ENCODE data around the gene BCL7B.

The BCL7B gene

GRCh38 chr7:73557397-73558257, at the start of gene BCL7B:
TSS of gene BCL7B (minus strand) at chr7:73557690. CDS start at chr7:73557578, 112 bp downstream.
- Mint-ChIP-seq H3K27ac (peak within 1 kb of the TSS; percentile 96), H3K4me3 (peak within 1 kb of the TSS; percentile 93), H3K36me3 (peaks cover 1% of the 10 kb centered on the region), H3K27me3 (peaks cover 2% of the 10 kb centered on the region), H3K9me3 (no peaks in the 10 kb centered on the region), H3K4me1 (peaks cover 21% of the 10 kb centered on the region)
- DNase-seq (ENCODE audit: low spot score in 2 of 2) (peak; percentile 84), ATAC-seq (ENCODE audit: low read depth) (peak; percentile 58)

- Mint-ChIP-seq H3K4me3 (no peak overlapping the region), H3K9me3 (no peaks in the 10 kb centered on the region), H3K27me3 (peaks cover 18% of the 10 kb centered on the region), H3K4me1 (peaks cover 7% of the 10 kb centered on the region), H3K36me3 (no peaks in the 10 kb centered on the region), H3K27ac (no peak overlapping the region)
- no peak for ATAC-seq (ENCODE audit: low read depth)
- no peak for DNase-seq (ENCODE audit: low spot score in 2 of 2)
These were observed 48.2 kb upstream of the BCL7B start for GRCh38 chr7:73605601-73606220.

- Mint-ChIP-seq H3K9me3 (no peaks in the 10 kb centered on the region), H3K27me3 (peaks cover 23% of the 10 kb centered on the region), H3K4me3 (no peak overlapping the region), H3K36me3 (no peaks in the 10 kb centered on the region), H3K27ac (no peak overlapping the region), H3K4me1 (peaks cover 7% of the 10 kb centered on the region)
- no peak for DNase-seq (ENCODE audit: low spot score in 2 of 2)
- no peak for ATAC-seq (ENCODE audit: low read depth)
These were observed 45.5 kb upstream of the BCL7B start for GRCh38 chr7:73602721-73603651.

- no peak for ATAC-seq (ENCODE audit: low read depth)
- peaks cover 4% of the 10 kb centered on the region for H3K4me1 Mint-ChIP-seq
- no peak overlapping the region for H3K4me3 Mint-ChIP-seq
- H3K27me3 Mint-ChIP-seq, result peaks cover 22% of the 10 kb centered on the region
- no peak overlapping the region for H3K27ac Mint-ChIP-seq
- H3K36me3 Mint-ChIP-seq, result no peaks in the 10 kb centered on the region
- H3K9me3 Mint-ChIP-seq, result no peaks in the 10 kb centered on the region
- DNase-seq (ENCODE audit: low spot score in 2 of 2), result no peak
These were observed 42.4 kb upstream of the BCL7B start for GRCh38 chr7:73599916-73600315.

- no peaks in the 10 kb centered on the region for H3K36me3 Mint-ChIP-seq
- H3K4me1 Mint-ChIP-seq, result peaks cover 4% of the 10 kb centered on the region
- no peak overlapping the region for H3K27ac Mint-ChIP-seq
- DNase-seq (ENCODE audit: low spot score in 2 of 2), result no peak
- H3K4me3 Mint-ChIP-seq, result no peak overlapping the region
- peaks cover 22% of the 10 kb centered on the region for H3K27me3 Mint-ChIP-seq
- no peak for ATAC-seq (ENCODE audit: low read depth)
- H3K9me3 Mint-ChIP-seq, result no peaks in the 10 kb centered on the region
These were observed 41.8 kb upstream of the BCL7B start for GRCh38 chr7:73599151-73599882.

GRCh38 chr7:73597978-73598782, 40.7 kb upstream of the BCL7B start:
- Mint-ChIP-seq H3K4me1 (peaks cover 4% of the 10 kb centered on the region), H3K4me3 (no peak overlapping the region), H3K27ac (no peak overlapping the region), H3K27me3 (peaks cover 20% of the 10 kb centered on the region), H3K9me3 (no peaks in the 10 kb centered on the region), H3K36me3 (no peaks in the 10 kb centered on the region)
- no peak for ATAC-seq (ENCODE audit: low read depth)
- DNase-seq (ENCODE audit: low spot score in 2 of 2), result no peak

- Mint-ChIP-seq H3K27me3 (peaks cover 22% of the 10 kb centered on the region), H3K9me3 (no peaks in the 10 kb centered on the region), H3K4me3 (no peak overlapping the region), H3K36me3 (peaks cover 2% of the 10 kb centered on the region), H3K4me1 (no peaks in the 10 kb centered on the region), H3K27ac (no peak overlapping the region)
- ATAC-seq (ENCODE audit: low read depth), result no peak
- DNase-seq (ENCODE audit: low spot score in 2 of 2), result no peak
These were observed 38.9 kb upstream of the BCL7B start for GRCh38 chr7:73596191-73597065.

- peaks cover 2% of the 10 kb centered on the region for H3K36me3 Mint-ChIP-seq
- H3K27me3 Mint-ChIP-seq, result peaks cover 23% of the 10 kb centered on the region
- DNase-seq (ENCODE audit: low spot score in 2 of 2) (no peak), ATAC-seq (ENCODE audit: low read depth) (no peak)
- no peak overlapping the region for H3K4me3 Mint-ChIP-seq
- no peaks in the 10 kb centered on the region for H3K9me3 Mint-ChIP-seq
- no peak overlapping the region for H3K27ac Mint-ChIP-seq
- no peaks in the 10 kb centered on the region for H3K4me1 Mint-ChIP-seq
These were observed 37.9 kb upstream of the BCL7B start for GRCh38 chr7:73595358-73595757.

GRCh38 chr7:73593207-73594045, 35.9 kb upstream of the BCL7B start:
- no peaks in the 10 kb centered on the region for H3K9me3 Mint-ChIP-seq
- no peak overlapping the region for H3K27ac Mint-ChIP-seq
- DNase-seq (ENCODE audit: low spot score in 2 of 2) (no peak), ATAC-seq (ENCODE audit: low read depth) (no peak)
- H3K4me1 Mint-ChIP-seq, result no peaks in the 10 kb centered on the region
- peaks cover 14% of the 10 kb centered on the region for H3K27me3 Mint-ChIP-seq
- H3K36me3 Mint-ChIP-seq, result peaks cover 2% of the 10 kb centered on the region
- H3K4me3 Mint-ChIP-seq, result no peak overlapping the region

- peaks cover 3% of the 10 kb centered on the region for H3K27me3 Mint-ChIP-seq
- H3K36me3 Mint-ChIP-seq, result no peaks in the 10 kb centered on the region
- no peak for ATAC-seq (ENCODE audit: low read depth)
- H3K4me3 Mint-ChIP-seq, result no peak overlapping the region
- H3K9me3 Mint-ChIP-seq, result no peaks in the 10 kb centered on the region
- no peak overlapping the region for H3K27ac Mint-ChIP-seq
- no peak for DNase-seq (ENCODE audit: low spot score in 2 of 2)
- peaks cover 6% of the 10 kb centered on the region for H3K4me1 Mint-ChIP-seq
These were observed 29.4 kb upstream of the BCL7B start for GRCh38 chr7:73586911-73587310.

- Mint-ChIP-seq H3K27ac (no peak overlapping the region), H3K4me3 (no peak overlapping the region), H3K4me1 (peaks cover 6% of the 10 kb centered on the region), H3K27me3 (no peaks in the 10 kb centered on the region), H3K9me3 (no peaks in the 10 kb centered on the region), H3K36me3 (no peaks in the 10 kb centered on the region)
- DNase-seq (ENCODE audit: low spot score in 2 of 2) (no peak), ATAC-seq (ENCODE audit: low read depth) (no peak)
These were observed 27.7 kb upstream of the BCL7B start for GRCh38 chr7:73585196-73585595.
